Keratinocyte (primary cell): ENCODE results near the gene CDYL2. TPM values are rescaled to one million over a fixed set of nuclear protein-coding genes. Genes with fewer than 3 reads are reported as not detected.

Source experiments
- DNase-seq: peaks from one replicate; pipeline ENCODE4 v3.0.0-alpha.2; 2011; ENCODE audit warnings: low read depth, missing footprints, low spot score
- FAIRE-seq: peaks from 2 replicates; lab custom pipeline; 2011; peaks lifted over from hg19 to GRCh38; lab: Jason Lieb, UNC
- H2AFZ ChIP-seq: 2 replicates; pipeline ENCODE4 v1.6.0; 2012; ENCODE audit warnings: low read length, control low read depth, inconsistent platforms; ENCODE audit not compliant: control insufficient read depth
- H3K27ac ChIP-seq: 2 replicates; pipeline ENCODE4 v1.5.1; 2011; ENCODE audit warnings: low read length; ENCODE audit not compliant: control insufficient read depth, insufficient read depth
- H3K27me3 ChIP-seq: 3 replicates; pipeline ENCODE4 v1.6.0; 2011; ENCODE audit warnings: low read length; ENCODE audit not compliant: control insufficient read depth, insufficient read depth; ENCODE audit errors: extremely low read depth
- H3K36me3 ChIP-seq, 2 experiments: 2 replicates in 1 of 2; 3 replicates in 1 of 2; pipeline ENCODE4 v1.5.1; 2011; ENCODE audit warnings: low read length in 2 of 2, mild to moderate bottlenecking in 1 of 2; ENCODE audit not compliant: control insufficient read depth in 2 of 2, insufficient read depth in 2 of 2; ENCODE audit errors: extremely low read depth in 1 of 2
- H3K4me1 ChIP-seq: 3 replicates; pipeline ENCODE4 v1.5.1; 2011; ENCODE audit warnings: low read length; ENCODE audit not compliant: control insufficient read depth, insufficient read depth; ENCODE audit errors: extremely low read depth
- H3K4me2 ChIP-seq: 3 replicates; pipeline ENCODE4 v1.6.0; 2011; ENCODE audit warnings: low read depth, low read length; ENCODE audit not compliant: control insufficient read depth, insufficient read depth; ENCODE audit errors: extremely low read depth
- H3K4me3 ChIP-seq, 3 experiments: fragments of 200-600 bp in 1 of 3; sonication (generic) in 1 of 3; 2 replicates in 2 of 3; 3 replicates in 1 of 3; pipeline ENCODE4 v1.5.1; 2011 to 2016; ENCODE audit warnings: low read length in 3 of 3, mild to moderate bottlenecking in 3 of 3, control low read depth in 2 of 3, inconsistent platforms in 1 of 3, low read depth in 1 of 3, mixed read lengths in 1 of 3, mixed run types in 1 of 3, moderate library complexity in 1 of 3; ENCODE audit not compliant: control insufficient read depth in 2 of 3, insufficient read depth in 2 of 3; ENCODE audit errors: extremely low read depth in 1 of 3
- H3K79me2 ChIP-seq: 2 replicates; pipeline ENCODE4 v1.6.0; 2012; ENCODE audit warnings: low read length; ENCODE audit not compliant: control insufficient read depth, insufficient read depth
- H3K9ac ChIP-seq: 3 replicates; pipeline ENCODE4 v1.6.0; 2011; ENCODE audit warnings: low read length; ENCODE audit not compliant: control insufficient read depth, insufficient read depth; ENCODE audit errors: extremely low read depth
- H3K9me1 ChIP-seq: 3 replicates; pipeline ENCODE4 v1.6.0; 2011; ENCODE audit warnings: low read length; ENCODE audit not compliant: control insufficient read depth, insufficient read depth; ENCODE audit errors: extremely low read depth
- H3K9me3 ChIP-seq: 2 replicates; pipeline ENCODE4 v1.5.1; 2012; ENCODE audit warnings: low read depth, low read length; ENCODE audit not compliant: control insufficient read depth
- H4K20me1 ChIP-seq: 3 replicates; pipeline ENCODE4 v1.6.0; 2011; ENCODE audit warnings: low read length; ENCODE audit not compliant: control insufficient read depth, insufficient read depth; ENCODE audit errors: extremely low read depth
- EZH2 ChIP-seq: IDR thresholded peaks from one replicate; pipeline ENCODE4 v1.6.1; 2012; ENCODE audit warnings: inconsistent platforms, mild to moderate bottlenecking, low read length, moderate library complexity
- dilution Hi-C: fragments of 300-500 bp; cut with MboI; formaldehyde crosslinking; loops from one replicate; pipeline ENCODE4 v1.7.0; 2020; ENCODE audit warnings: low sequenced_read_pairs; ENCODE audit not compliant: extremely low pct_ligation_motif_present
- polyA plus RNA-seq, 5 experiments: library from polyadenylated mRNA; depleted of rRNA in 3 of 5; stranded (reverse) in 3 of 5; stranded (forward) in 1 of 5; unstranded in 1 of 5; fragments of >200 nt; gene quantifications; 1 replicate in 1 of 5; 2 replicates in 3 of 5; 3 replicates in 1 of 5; pipeline versions ENCODE4 v1.2.1 to v1.2.3, GENCODE V29; 2011 to 2012; ENCODE audit warnings: missing spikeins in 2 of 5, low read depth in 1 of 5, low replicate concordance in 1 of 5
- TF ChIP-seq, protein P1 (sequence below), 3 experiments: IDR thresholded peaks in 1 of 3; conservative IDR thresholded peaks in 1 of 3; optimal IDR thresholded peaks in 1 of 3; 2 replicates in 2 of 3; 3 replicates in 1 of 3; pipeline versions ENCODE3 to v1.5.1; 2011; ENCODE audit warnings: low read length in 3 of 3, mild to moderate bottlenecking in 3 of 3, moderate library complexity in 2 of 3, control low read depth in 1 of 3, inconsistent platforms in 1 of 3; ENCODE audit not compliant: insufficient read depth in 2 of 3; ENCODE audit errors: extremely low read depth in 1 of 3

Gene CDYL2
- polyA plus RNA-seq, 1 donor (not counting 4 experiments of a cell fraction or from before 2014, with no cell fraction given), result 2.0 TPM

DNA sequence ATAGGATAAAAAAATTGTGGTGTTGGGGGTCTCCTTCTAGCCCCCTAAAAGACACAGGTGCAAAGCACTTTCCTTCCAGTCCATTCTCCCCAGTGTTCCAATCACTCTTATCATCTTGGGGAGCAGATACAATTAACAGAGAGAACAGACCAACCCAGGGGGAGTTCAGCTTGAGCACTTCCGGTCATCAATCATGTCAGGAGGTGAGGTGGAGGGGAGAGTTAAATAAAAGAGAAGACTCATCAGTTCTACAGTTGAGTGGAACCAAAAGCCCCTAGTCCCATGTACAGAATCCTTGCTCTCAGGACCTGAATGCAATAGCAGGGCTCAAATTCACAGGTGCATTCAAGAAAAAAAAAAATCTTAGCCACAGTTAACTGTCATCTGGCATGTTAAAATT is 141.3 kb downstream of the CDYL2 start:
- Histone ChIP-seq H3K4me1 (peaks cover 8% of the 10 kb centered on the region), H2AFZ (no peak overlapping the region), H3K27ac (no peak overlapping the region), H4K20me1 (no peaks in the 10 kb centered on the region), H3K9me3 (no peaks in the 10 kb centered on the region), H3K4me3 (no peak overlapping the region), H3K36me3 (no peaks in the 10 kb centered on the region), H3K79me2 (no peaks in the 10 kb centered on the region), H3K9ac (no peak overlapping the region), H3K4me2 (no peak overlapping the region), H3K27me3 (no peaks in the 10 kb centered on the region), H3K9me1 (no peaks in the 10 kb centered on the region)
- FAIRE-seq, result no peak
- TF ChIP-seq, protein P1, sequence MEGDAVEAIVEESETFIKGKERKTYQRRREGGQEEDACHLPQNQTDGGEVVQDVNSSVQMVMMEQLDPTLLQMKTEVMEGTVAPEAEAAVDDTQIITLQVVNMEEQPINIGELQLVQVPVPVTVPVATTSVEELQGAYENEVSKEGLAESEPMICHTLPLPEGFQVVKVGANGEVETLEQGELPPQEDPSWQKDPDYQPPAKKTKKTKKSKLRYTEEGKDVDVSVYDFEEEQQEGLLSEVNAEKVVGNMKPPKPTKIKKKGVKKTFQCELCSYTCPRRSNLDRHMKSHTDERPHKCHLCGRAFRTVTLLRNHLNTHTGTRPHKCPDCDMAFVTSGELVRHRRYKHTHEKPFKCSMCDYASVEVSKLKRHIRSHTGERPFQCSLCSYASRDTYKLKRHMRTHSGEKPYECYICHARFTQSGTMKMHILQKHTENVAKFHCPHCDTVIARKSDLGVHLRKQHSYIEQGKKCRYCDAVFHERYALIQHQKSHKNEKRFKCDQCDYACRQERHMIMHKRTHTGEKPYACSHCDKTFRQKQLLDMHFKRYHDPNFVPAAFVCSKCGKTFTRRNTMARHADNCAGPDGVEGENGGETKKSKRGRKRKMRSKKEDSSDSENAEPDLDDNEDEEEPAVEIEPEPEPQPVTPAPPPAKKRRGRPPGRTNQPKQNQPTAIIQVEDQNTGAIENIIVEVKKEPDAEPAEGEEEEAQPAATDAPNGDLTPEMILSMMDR (optimal IDR thresholded peaks at IDR 0.05 in 1 of 3, IDR thresholded peaks at IDR 0.05 in 1 of 3, conservative IDR thresholded peaks at IDR 0.05 in 1 of 3; ENCODE audit: extremely low read depth in 1 of 3, insufficient read depth in 2 of 3, low read length in 3 of 3), result no peak
- TF ChIP-seq EZH2, result no peak
- dilution Hi-C loops, result no loop called here
- no peak for DNase-seq

DNA sequence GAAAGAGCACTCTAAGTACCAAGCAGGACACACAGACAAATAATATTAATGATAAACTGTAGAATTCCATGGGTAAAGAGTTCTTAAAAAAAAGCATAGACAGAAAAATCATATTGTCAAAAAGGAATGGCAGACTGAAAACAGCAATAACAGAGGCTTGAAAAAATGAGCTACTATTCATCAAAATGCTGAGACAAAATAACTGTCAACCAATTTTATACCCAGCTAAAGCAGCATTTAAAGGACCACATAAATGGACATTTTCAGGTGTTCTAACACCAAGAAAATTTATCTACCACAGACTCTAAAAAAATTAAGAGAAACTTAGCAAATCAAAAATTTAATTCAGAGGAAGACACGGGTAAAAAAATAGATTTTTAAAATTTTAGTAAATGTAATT is 144.5 kb downstream of the CDYL2 start:
- Histone ChIP-seq H3K27me3 (no peaks in the 10 kb centered on the region), H3K27ac (no peak overlapping the region), H3K79me2 (no peaks in the 10 kb centered on the region), H3K9ac (no peak overlapping the region), H3K4me2 (no peak overlapping the region), H3K4me3 (no peak overlapping the region), H3K9me1 (no peaks in the 10 kb centered on the region), H3K36me3 (no peaks in the 10 kb centered on the region), H3K4me1 (peaks cover 4% of the 10 kb centered on the region), H3K9me3 (no peaks in the 10 kb centered on the region), H4K20me1 (no peaks in the 10 kb centered on the region), H2AFZ (no peak overlapping the region)
- TF ChIP-seq, protein P1 (optimal IDR thresholded peaks at IDR 0.05 in 1 of 3, IDR thresholded peaks at IDR 0.05 in 1 of 3, conservative IDR thresholded peaks at IDR 0.05 in 1 of 3; ENCODE audit: extremely low read depth in 1 of 3, insufficient read depth in 2 of 3, low read length in 3 of 3), result no peak
- TF ChIP-seq EZH2, result no peak
- DNase-seq, result no peak
- no peak for FAIRE-seq
- dilution Hi-C loops, result no loop called here
